Rectal smooth muscle tissue (tissue), 1 donor: ENCODE measurements around the gene PLEKHM1.
"Not testable (repeated sequence)": the region's sequence is repeated elsewhere in the genome, so short reads cannot be mapped to it uniquely, and the experiment has no call there.

Source experiments
- H3K27ac ChIP-seq: one replicate; pipeline ENCODE4 v1.7.0; 2013; ENCODE audit warnings: low read depth, low read length, inconsistent platforms
- H3K27me3 ChIP-seq: one replicate; pipeline ENCODE4 v1.7.0; 2013; ENCODE audit warnings: low read length; ENCODE audit not compliant: control insufficient read depth, insufficient read depth
- H3K36me3 ChIP-seq: one replicate; pipeline ENCODE4 v1.7.0; 2013; ENCODE audit warnings: low read length; ENCODE audit not compliant: control insufficient read depth, insufficient read depth
- H3K4me1 ChIP-seq: one replicate; pipeline ENCODE4 v1.7.0; 2013; ENCODE audit warnings: low read length; ENCODE audit not compliant: control insufficient read depth, insufficient read depth
- H3K4me3 ChIP-seq: one replicate; pipeline ENCODE4 v1.7.0; 2013; ENCODE audit warnings: low read length
- H3K9ac ChIP-seq: one replicate; pipeline ENCODE4 v1.7.0; 2013; ENCODE audit warnings: low read length

The PLEKHM1 gene

DNA sequence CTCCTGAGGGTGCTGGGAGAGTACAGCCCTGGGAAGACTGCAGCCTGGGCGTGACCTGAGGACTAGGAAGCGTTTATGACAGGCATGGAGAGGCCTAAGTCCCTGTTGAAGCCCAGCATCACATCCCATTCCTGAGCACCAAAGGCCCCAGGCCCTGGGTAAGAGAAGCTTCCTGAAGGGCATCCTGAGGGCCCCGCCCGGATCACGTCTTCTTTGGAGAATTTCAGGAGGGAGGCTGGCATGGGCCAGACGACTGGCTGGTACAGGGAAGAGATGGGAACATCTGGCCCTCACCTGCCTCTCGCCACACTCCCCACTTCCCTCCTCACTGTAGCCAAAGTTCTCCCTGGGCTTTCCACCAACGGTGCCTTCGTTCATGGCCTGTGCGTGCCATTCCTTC is 46.2 kb downstream of the PLEKHM1 start:
- not testable (repeated sequence) for H3K4me3 ChIP-seq, H3K36me3 ChIP-seq, H3K4me1 ChIP-seq, H3K27ac ChIP-seq, H3K9ac ChIP-seq, H3K27me3 ChIP-seq

- H3K27ac ChIP-seq, H3K36me3 ChIP-seq, H3K4me3 ChIP-seq, H3K9ac ChIP-seq, H3K4me1 ChIP-seq, H3K27me3 ChIP-seq: not testable (repeated sequence)
Measured at GRCh38 chr17:45443371-45444260, 46.9 kb downstream of the PLEKHM1 start.

GRCh38 chr17:45441526-45442310 is 48.8 kb downstream of the PLEKHM1 start:
- Histone ChIP-seq H3K9ac (no peak overlapping the region), H3K4me1 (peaks cover 2% of the 10 kb centered on the region), H3K27ac (no peak overlapping the region), H3K27me3 (no peaks in the 10 kb centered on the region), H3K4me3 (no peak overlapping the region), H3K36me3 (peaks cover 4% of the 10 kb centered on the region)

DNA sequence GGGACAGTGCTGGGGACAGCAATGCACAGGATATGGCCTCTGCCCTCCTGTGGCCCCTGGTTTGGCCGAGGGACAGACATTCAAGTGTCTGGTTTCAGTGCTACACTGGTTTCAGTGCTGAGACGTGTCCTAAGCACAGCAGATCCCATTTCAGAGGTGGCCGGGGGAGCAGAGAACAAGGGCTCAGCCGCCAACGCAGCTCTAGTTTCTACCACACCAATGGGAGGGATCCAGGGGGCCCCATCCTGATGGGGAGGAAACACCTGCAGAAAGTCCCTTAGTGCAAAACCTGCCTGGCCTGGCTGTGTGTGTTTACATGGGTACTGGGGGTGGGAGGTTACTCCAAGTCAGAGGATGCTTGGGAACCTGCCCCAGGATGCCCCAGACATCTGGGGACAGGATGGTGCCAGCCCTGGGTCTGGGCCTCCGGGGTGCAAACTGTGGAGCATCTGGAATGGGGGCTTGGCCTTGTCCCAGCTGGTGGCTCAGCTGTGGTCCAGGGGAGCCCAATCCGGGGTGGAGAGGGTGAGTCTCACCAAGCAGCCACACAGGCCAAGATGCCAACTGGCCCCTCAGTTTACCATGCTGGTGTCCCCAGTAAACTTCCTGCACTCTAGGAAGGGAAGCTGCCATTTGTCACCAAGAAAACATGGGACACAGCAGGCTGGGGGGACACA is 49.5 kb downstream of the PLEKHM1 start:
- not testable (repeated sequence) for H3K27ac ChIP-seq, H3K36me3 ChIP-seq, H3K4me3 ChIP-seq, H3K27me3 ChIP-seq, H3K9ac ChIP-seq, H3K4me1 ChIP-seq

GRCh38 chr17:45440161-45440778 is 50.3 kb downstream of the PLEKHM1 start:
- Histone ChIP-seq H3K9ac (no peak overlapping the region), H3K4me1 (peaks cover 2% of the 10 kb centered on the region), H3K36me3 (peaks cover 10% of the 10 kb centered on the region), H3K4me3 (no peak overlapping the region), H3K27ac (no peak overlapping the region), H3K27me3 (no peaks in the 10 kb centered on the region)

DNA sequence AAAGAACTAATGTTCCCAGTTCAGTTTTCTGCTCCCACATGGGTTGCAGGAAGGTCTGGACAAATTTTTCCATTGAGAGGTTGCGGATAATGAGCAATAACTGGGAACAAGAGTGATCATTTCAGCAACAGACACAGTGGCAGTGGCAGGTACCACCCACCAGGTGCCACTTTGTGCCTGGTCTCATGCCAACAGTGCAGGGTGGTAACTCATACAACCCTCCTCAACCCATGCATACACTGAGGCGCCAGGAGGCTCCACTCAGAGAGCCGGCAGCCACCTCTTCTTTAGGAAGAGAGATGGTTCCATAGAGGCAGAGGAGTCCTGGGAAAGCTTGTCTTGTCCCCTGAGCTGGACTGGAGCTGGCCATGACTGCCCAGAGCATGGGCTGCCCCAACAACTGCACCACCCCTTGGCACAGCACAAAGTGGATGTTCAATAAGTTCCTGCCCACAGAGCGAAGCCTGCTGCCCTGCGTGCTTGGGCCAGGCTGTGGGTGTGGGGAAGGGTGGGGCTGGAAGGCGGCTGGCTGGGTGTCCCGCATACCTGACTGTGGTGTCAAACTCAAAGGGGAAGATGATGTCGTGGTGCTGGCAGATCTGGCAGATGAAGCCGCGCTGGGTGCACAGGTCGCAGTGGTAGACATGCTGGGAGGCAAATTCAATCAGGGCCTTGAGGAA is 51.5 kb downstream of the PLEKHM1 start:
- H3K27me3 ChIP-seq = no peaks in the 10 kb centered on the region
- H3K36me3 ChIP-seq = peaks cover 10% of the 10 kb centered on the region
- no peak overlapping the region for H3K4me3 ChIP-seq
- H3K27ac ChIP-seq = no peak overlapping the region
- H3K9ac ChIP-seq = no peak overlapping the region
- peaks cover 2% of the 10 kb centered on the region for H3K4me1 ChIP-seq

GRCh38 chr17:45437465-45438283 is 52.8 kb downstream of the PLEKHM1 start:
- H3K27me3 ChIP-seq = no peaks in the 10 kb centered on the region
- peaks cover 10% of the 10 kb centered on the region for H3K36me3 ChIP-seq
- H3K27ac ChIP-seq = no peak overlapping the region
- no peak overlapping the region for H3K9ac ChIP-seq
- H3K4me3 ChIP-seq = no peak overlapping the region
- H3K4me1 ChIP-seq = peaks cover 2% of the 10 kb centered on the region

DNA sequence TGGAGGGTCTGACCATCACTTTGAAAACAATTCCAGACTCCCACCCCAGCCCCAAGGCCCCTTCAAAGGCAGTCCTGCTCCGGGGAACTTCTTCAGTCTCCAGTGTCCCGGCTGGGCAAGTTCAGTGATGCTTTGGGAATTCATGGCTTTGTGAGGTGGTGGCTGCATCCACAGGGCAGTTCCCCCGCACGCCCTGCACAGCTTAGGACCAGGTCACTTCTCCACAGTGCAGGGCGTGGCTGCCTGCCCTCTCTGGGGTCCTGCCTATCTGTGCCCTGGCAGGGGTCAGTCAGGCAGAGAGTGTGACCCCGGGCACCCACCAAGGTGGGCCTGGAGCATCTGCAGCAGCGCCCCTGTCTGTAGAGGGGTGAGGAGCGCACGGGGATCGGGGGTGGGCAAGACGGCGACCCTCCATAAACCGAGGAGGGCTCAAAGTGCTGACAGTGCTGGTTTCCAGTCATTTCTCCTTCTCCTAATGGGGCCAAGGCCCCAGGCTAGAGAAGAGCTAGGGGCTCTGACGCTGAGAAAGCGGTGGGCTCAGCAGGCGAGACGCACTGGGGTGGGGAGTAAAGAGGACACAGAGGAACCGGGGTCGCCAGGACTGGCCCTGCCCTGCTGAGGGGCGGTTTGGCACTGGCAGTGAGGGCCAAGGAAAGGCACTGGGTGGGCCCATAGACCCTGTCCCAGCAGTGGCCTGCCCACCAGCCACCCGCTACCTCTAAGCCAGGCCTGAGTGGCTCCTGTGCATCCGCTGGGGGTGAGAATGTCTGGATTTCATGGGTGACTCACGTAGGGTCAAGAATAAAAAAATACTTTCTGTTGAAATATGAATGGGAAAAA is 53.7 kb downstream of the PLEKHM1 start:
- Histone ChIP-seq H3K27me3 (no peaks in the 10 kb centered on the region), H3K9ac (no peak overlapping the region), H3K4me1 (peaks cover 2% of the 10 kb centered on the region), H3K36me3 (peaks cover 10% of the 10 kb centered on the region), H3K4me3 (no peak overlapping the region), H3K27ac (no peak overlapping the region)

DNA sequence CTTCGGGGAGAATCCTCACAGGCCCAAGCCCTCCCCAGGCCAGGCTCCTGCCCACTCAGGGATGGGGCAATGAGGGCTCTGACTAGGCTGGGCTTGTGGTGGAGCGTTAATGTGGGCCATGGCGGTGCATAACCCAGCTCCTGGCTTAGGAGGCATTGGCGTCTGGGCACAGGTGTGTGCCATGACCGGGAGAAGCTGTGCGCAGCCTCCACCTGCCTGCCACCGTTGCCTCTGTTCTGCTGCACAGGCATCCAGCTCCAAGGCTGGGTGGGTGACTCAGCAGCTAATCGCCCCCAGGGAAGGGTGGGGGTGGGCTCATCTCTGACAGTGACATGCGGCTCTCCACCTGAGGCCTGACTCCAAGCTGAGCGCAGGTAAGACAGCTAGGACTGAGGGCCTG is 54.4 kb downstream of the PLEKHM1 start:
- Histone ChIP-seq H3K27ac (no peak overlapping the region), H3K4me3 (no peak overlapping the region), H3K36me3 (peaks cover 10% of the 10 kb centered on the region), H3K27me3 (peaks cover 5% of the 10 kb centered on the region), H3K9ac (no peak overlapping the region), H3K4me1 (peaks cover 4% of the 10 kb centered on the region)

- Histone ChIP-seq H3K9ac (no peak overlapping the region), H3K4me3 (no peak overlapping the region), H3K27ac (no peak overlapping the region), H3K36me3 (peaks cover 10% of the 10 kb centered on the region), H3K27me3 (peaks cover 9% of the 10 kb centered on the region), H3K4me1 (peaks cover 4% of the 10 kb centered on the region)
Measured at GRCh38 chr17:45435481-45435880, 55.0 kb downstream of the PLEKHM1 start.
